ENCODE results near the gene ITGA3. TPM values are rescaled to one million over a fixed set of nuclear protein-coding genes. Genes with fewer than 3 reads are reported as not detected.

ITGA3 gene
- total and polyA plus RNA-seq, 2 of the 13 experiments (the other 11 are each of a cell fraction or from before 2014, with no cell fraction given), result 0.48 to 0.69 TPM

DNA sequence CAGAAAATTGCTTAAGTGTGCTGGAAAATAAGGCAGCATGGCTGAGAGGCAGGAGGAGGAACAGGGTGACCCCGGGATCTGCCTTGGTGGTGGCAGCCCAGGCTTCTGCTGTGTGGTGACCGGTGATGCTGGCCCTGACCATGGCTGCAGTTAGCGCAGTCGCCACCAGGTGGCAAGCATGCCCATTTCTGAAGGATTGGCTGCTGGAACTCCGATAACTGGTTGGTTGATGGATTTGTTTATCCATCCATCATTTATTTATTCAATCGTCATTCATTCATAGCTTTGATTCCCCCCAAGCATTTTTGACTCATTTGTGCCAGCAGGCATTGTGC, 29.1 kb upstream of the ITGA3 start:
- ChIA-PET POLR2A (no interaction called here), CTCF (ENCODE audit: low intra/inter-chr PET ratio, low total read pairs) (interaction anchor here (1.0 to 4.9 kb wide), 5 partner anchors 53 to 68 kb away, joined by 3 to 71 read pairs (median 6); partner anchors contain the start of gene PDK2)
- in situ Hi-C loops (cut with HindIII; ENCODE audit: extremely low pct_ligation_motif_present, low pct_unique_long_range_greater_than_20kb) (loop anchor here (5.0 kb wide), 1 partner anchor 60 kb away; no protein-coding TSS in a partner anchor), intact Hi-C loops (cut with micrococcal nuclease; ENCODE audit: unreplicated experiment) (loop anchor here (1.0 to 2.0 kb wide), 3 partner anchors 30 to 60 kb away; partner anchors contain the start of gene ITGA3)
- Histone ChIP-seq H4K20me1 (ENCODE audit: insufficient read depth, low read length) (no peaks in the 10 kb centered on the region), H3K27me3 (ENCODE audit: control insufficient read depth in 1 of 2, insufficient read depth in 2 of 2, low read length in 2 of 2) (peaks cover 0 to 7% of the 10 kb centered on the region in 2 experiments; a peak in 2 of 5 replicates), H3K9me3 (ENCODE audit: low read length) (no peaks in the 10 kb centered on the region), H2AFZ (ENCODE audit: low read length) (no peak overlapping the region), H3K9ac (ENCODE audit: insufficient read depth, low read depth, low read length) (no peak overlapping the region), H3K4me1 (ENCODE audit: insufficient read depth, low read length) (peaks cover 12% of the 10 kb centered on the region), H3K36me3 (replicated peaks in 1 of 2; ENCODE audit: control insufficient read depth in 1 of 2, insufficient read depth in 2 of 2, low read length in 2 of 2) (no peaks in the 10 kb centered on the region), H3K79me2 (ENCODE audit: insufficient read depth, low read length) (no peaks in the 10 kb centered on the region), H3K4me2 (ENCODE audit: low read depth, low read length) (no peak overlapping the region), H3K27ac (ENCODE audit: extremely low read length, insufficient read depth, low read length) (no peak overlapping the region), H3K4me3 (replicated peaks in 1 of 3; ENCODE audit: insufficient read depth in 1 of 3, low read depth in 2 of 3, low read length in 3 of 3) (no peak overlapping the region)
- no TSS peak for BruUV-seq (replicated peaks)
- FAIRE-seq (peak; percentile 97), DNase-seq (ENCODE audit: low spot score) (peak; percentile 57), ATAC-seq (peak; percentile 91)
- WGBS (ENCODE audit: low lambda C conversion rate), result 0% methylated on average over 6 of the region's 6 CpGs
- no peak for TF ChIP-seq RXRB (CRISPR knock-in tag; IDR thresholded peaks at IDR 0.05; ENCODE audit: borderline replicate concordance)
- TF ChIP-seq RBM39 (IDR thresholded peaks at IDR 0.05; ENCODE audit: low read depth, low read length, poor library complexity, severe bottlenecking), result no peak
- TF ChIP-seq ZNF562 (CRISPR knock-in tag; IDR thresholded peaks at IDR 0.05; ENCODE audit: borderline replicate concordance), result no peak
- TF ChIP-seq ZNF549 (CRISPR knock-in tag; IDR thresholded peaks at IDR 0.05), result no peak
- TF ChIP-seq, protein P1, sequence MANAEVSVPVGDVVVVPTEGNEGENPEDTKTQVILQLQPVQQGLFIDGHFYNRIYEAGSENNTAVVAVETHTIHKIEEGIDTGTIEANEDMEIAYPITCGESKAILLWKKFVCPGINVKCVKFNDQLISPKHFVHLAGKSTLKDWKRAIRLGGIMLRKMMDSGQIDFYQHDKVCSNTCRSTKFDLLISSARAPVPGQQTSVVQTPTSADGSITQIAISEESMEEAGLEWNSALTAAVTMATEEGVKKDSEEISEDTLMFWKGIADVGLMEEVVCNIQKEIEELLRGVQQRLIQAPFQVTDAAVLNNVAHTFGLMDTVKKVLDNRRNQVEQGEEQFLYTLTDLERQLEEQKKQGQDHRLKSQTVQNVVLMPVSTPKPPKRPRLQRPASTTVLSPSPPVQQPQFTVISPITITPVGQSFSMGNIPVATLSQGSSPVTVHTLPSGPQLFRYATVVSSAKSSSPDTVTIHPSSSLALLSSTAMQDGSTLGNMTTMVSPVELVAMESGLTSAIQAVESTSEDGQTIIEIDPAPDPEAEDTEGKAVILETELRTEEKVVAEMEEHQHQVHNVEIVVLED (CRISPR knock-in tag; IDR thresholded peaks at IDR 0.05; ENCODE audit: borderline replicate concordance), result no peak
- peak; percentile 80 for TF ChIP-seq STAG1 (CRISPR knock-in tag; IDR thresholded peaks at IDR 0.05)
- TF ChIP-seq, protein P2, sequence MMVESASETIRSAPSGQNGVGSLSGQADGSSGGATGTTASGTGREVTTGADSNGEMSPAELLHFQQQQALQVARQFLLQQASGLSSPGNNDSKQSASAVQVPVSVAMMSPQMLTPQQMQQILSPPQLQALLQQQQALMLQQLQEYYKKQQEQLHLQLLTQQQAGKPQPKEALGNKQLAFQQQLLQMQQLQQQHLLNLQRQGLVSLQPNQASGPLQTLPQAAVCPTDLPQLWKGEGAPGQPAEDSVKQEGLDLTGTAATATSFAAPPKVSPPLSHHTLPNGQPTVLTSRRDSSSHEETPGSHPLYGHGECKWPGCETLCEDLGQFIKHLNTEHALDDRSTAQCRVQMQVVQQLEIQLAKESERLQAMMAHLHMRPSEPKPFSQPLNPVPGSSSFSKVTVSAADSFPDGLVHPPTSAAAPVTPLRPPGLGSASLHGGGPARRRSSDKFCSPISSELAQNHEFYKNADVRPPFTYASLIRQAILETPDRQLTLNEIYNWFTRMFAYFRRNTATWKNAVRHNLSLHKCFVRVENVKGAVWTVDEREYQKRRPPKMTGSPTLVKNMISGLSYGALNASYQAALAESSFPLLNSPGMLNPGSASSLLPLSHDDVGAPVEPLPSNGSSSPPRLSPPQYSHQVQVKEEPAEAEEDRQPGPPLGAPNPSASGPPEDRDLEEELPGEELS (CRISPR knock-in tag; IDR thresholded peaks at IDR 0.05), result no peak
- no peak for TF ChIP-seq CEBPG (CRISPR knock-in tag; IDR thresholded peaks at IDR 0.05)
- no peak for TF ChIP-seq MED8 (CRISPR knock-in tag; IDR thresholded peaks at IDR 0.05; ENCODE audit: insufficient replicate concordance)
- TF ChIP-seq ZNF232 (CRISPR knock-in tag; IDR thresholded peaks at IDR 0.05; ENCODE audit: borderline replicate concordance), result no peak
- TF ChIP-seq EP300 (IDR thresholded peaks at IDR 0.05; ENCODE audit: low read depth in 2 of 2, low read length in 2 of 2), result no peak
- no peak for TF ChIP-seq EP300 (CRISPR knock-in tag; IDR thresholded peaks at IDR 0.05; ENCODE audit: borderline replicate concordance)
- TF ChIP-seq NR2C2 (CRISPR knock-in tag; IDR thresholded peaks at IDR 0.05; ENCODE audit: borderline replicate concordance), result no peak
- TF ChIP-seq, protein P3, sequence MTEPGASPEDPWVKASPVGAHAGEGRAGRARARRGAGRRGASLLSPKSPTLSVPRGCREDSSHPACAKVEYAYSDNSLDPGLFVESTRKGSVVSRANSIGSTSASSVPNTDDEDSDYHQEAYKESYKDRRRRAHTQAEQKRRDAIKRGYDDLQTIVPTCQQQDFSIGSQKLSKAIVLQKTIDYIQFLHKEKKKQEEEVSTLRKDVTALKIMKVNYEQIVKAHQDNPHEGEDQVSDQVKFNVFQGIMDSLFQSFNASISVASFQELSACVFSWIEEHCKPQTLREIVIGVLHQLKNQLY (CRISPR knock-in tag; IDR thresholded peaks at IDR 0.05), result no peak
- TF ChIP-seq RCOR2 (CRISPR knock-in tag; IDR thresholded peaks at IDR 0.05), result no peak
- TF ChIP-seq, protein P4, sequence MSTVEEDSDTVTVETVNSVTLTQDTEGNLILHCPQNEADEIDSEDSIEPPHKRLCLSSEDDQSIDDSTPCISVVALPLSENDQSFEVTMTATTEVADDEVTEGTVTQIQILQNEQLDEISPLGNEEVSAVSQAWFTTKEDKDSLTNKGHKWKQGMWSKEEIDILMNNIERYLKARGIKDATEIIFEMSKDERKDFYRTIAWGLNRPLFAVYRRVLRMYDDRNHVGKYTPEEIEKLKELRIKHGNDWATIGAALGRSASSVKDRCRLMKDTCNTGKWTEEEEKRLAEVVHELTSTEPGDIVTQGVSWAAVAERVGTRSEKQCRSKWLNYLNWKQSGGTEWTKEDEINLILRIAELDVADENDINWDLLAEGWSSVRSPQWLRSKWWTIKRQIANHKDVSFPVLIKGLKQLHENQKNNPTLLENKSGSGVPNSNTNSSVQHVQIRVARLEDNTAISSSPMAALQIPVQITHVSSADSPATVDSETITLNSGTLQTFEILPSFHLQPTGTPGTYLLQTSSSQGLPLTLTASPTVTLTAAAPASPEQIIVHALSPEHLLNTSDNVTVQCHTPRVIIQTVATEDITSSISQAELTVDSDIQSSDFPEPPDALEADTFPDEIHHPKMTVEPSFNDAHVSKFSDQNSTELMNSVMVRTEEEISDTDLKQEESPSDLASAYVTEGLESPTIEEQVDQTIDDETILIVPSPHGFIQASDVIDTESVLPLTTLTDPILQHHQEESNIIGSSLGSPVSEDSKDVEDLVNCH (CRISPR knock-in tag; IDR thresholded peaks at IDR 0.05), result no peak
- TF ChIP-seq, protein P5, sequence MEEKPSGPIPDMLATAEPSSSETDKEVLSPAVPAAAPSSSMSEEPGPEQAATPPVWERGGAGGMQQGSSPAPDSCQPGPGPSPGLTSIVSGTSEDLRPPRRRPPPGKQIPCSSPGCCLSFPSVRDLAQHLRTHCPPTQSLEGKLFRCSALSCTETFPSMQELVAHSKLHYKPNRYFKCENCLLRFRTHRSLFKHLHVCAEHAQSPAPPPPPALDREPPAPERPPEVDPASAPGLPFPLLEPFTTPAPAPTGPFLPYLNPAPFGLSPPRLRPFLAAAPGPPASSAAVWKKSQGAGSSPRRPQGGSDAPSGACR (CRISPR knock-in tag; IDR thresholded peaks at IDR 0.05), result 0 out of 2 replicates have a peak, but pooled peaks have one; percentile 21
- peak; percentile 11; the same call in 1 of the 2 replicates for TF ChIP-seq NFE2L2 (IDR thresholded peaks at IDR 0.05; ENCODE audit: low read length)
- TF ChIP-seq ZNF207 (IDR thresholded peaks at IDR 0.05; ENCODE audit: borderline replicate concordance), result no peak
